HL-60 (cell line): ENCODE data around the gene TDG.

Source experiments
- CTCF ChIP-seq: IDR thresholded peaks from one replicate; pipeline ENCODE4 v1.5.1; 2011; ENCODE audit warnings: low read length, control low read depth, inconsistent platforms; ENCODE audit not compliant: insufficient read depth
- POLR2AphosphoS5 ChIP-seq: IDR thresholded peaks from 2 replicates; pipeline ENCODE4 v1.6.1; 2012; ENCODE audit warnings: low read depth
- REST ChIP-seq: IDR thresholded peaks from 2 replicates; pipeline ENCODE4 v1.6.1; 2012; ENCODE audit warnings: low read depth; ENCODE audit not compliant: insufficient replicate concordance

GRCh38 chr12:103955811-103956508 lies 9.7 kb upstream of the TDG start:
- TF ChIP-seq CTCF, result no peak
- no peak for TF ChIP-seq POLR2AphosphoS5
- no peak for TF ChIP-seq REST
